A549 (cell line): ENCODE results near the gene MYO18B. TPM values are rescaled to one million over a fixed set of nuclear protein-coding genes. Genes with fewer than 3 reads are reported as not detected.

Source experiments
- ATAC-seq, 2 experiments: fragments of 200-7000 bp in 1 of 2; fragments of >200 bp in 1 of 2; cut with Nextera tagmentation in 1 of 2; cut with Tn5 transposase in 1 of 2; 3 replicates each; pipeline versions ENCODE4 v1.8.0 to v1.9.1; 2018 to 2020; ENCODE audit warnings: mild to moderate bottlenecking in 1 of 2, moderate library complexity in 1 of 2
- CTCF ChIA-PET: fragments of 300-600 bp; sonication (Branson Sonifier 250); formaldehyde crosslinking; extraction: SDS; loops from one replicate; lab custom pipeline; 2021; ENCODE audit warnings: antibody characterized with exemption, inconsistent platforms; lab: Yijun Ruan, JAX
- POLR2A ChIA-PET: fragments of 350-600 bp; formaldehyde crosslinking; extraction: SDS; loops from one replicate; lab custom pipeline; 2021; ENCODE audit warnings: antibody characterized with exemption, inconsistent platforms; lab: Yijun Ruan, JAX
- DNase-seq, 2 experiments: peaks; one replicate each; pipeline versions ENCODE4 v3.0.0 to v3.0.0-alpha.2; 2011 to 2016; ENCODE audit warnings: low read depth in 1 of 2, low spot score in 1 of 2
- FAIRE-seq: peaks from 2 replicates; lab custom pipeline; 2011; peaks lifted over from hg19 to GRCh38; lab: Jason Lieb, UNC
- H3K27ac ChIP-seq, 2 experiments: fragments of >200 bp; sonication (Bioruptor Twin); formaldehyde crosslinking; 3 replicates each; pipeline ENCODE4 v1.5.1; 2016 to 2017
- H3K4me1 ChIP-seq: fragments of >200 bp; sonication (Bioruptor Twin); formaldehyde crosslinking; 3 replicates; pipeline ENCODE4 v1.6.1; 2016
- H3K4me2 ChIP-seq: fragments of >200 bp; sonication (Bioruptor Twin); formaldehyde crosslinking; 3 replicates; pipeline ENCODE4 v1.6.1; 2016
- H3K4me3 ChIP-seq: fragments of >200 bp; sonication (Bioruptor Twin); formaldehyde crosslinking; 3 replicates; pipeline ENCODE4 v1.5.1; 2016
- H3K9me3 ChIP-seq: fragments of >200 bp; sonication (Bioruptor Twin); formaldehyde crosslinking; 3 replicates; pipeline ENCODE4 v1.6.1; 2016
- BHLHE40 ChIP-seq: IDR thresholded peaks from 2 replicates; pipeline ENCODE4 v1.6.1; 2012; ENCODE audit warnings: low read depth, low read length, inconsistent platforms
- CTCF ChIP-seq: fragments of >200 bp; sonication (Bioruptor Twin); formaldehyde crosslinking; IDR thresholded peaks from 3 replicates; pipeline ENCODE4 v1.5.1; 2016
- EHF ChIP-seq: fragments of 250-450 bp; sonication (Bioruptor Pico); IDR thresholded peaks from 2 replicates; pipeline ENCODE4 v1.5.0; 2020; ENCODE audit warnings: mild to moderate bottlenecking
- FOSB ChIP-seq: fragments of 250-450 bp; sonication (Bioruptor Pico); IDR thresholded peaks from 2 replicates; pipeline ENCODE4 v1.5.0; 2020; ENCODE audit warnings: mild to moderate bottlenecking, moderate library complexity
- FOSL2 ChIP-seq, 2 experiments: fragments of 450-650 bp in 1 of 2; fragments of >200 bp in 1 of 2; sonication (Bioruptor Twin) in 1 of 2; formaldehyde crosslinking; IDR thresholded peaks; 2 replicates each; pipeline versions ENCODE4 v1.5.0 to v1.6.1; 2016 to 2020; ENCODE audit warnings: mild to moderate bottlenecking in 1 of 2, moderate library complexity in 1 of 2
- FOXS1 ChIP-seq: fragments of 250-450 bp; sonication (Bioruptor Pico); IDR thresholded peaks from 2 replicates; pipeline ENCODE4 v1.5.0; 2020; ENCODE audit warnings: mild to moderate bottlenecking, moderate library complexity
- GATA3 ChIP-seq: IDR thresholded peaks from 2 replicates; pipeline ENCODE4 v1.6.1; 2012; ENCODE audit warnings: borderline replicate concordance
- HES2 ChIP-seq: fragments of >200 bp; sonication (Bioruptor Twin); formaldehyde crosslinking; IDR thresholded peaks from 2 replicates; pipeline ENCODE4 v1.6.1; 2016
- HEYL ChIP-seq: fragments of 250-450 bp; sonication (Bioruptor Pico); IDR thresholded peaks from 2 replicates; pipeline ENCODE4 v1.8.0; 2021; ENCODE audit warnings: mild to moderate bottlenecking, moderate library complexity
- JUNB ChIP-seq: fragments of >200 bp; sonication (Bioruptor Twin); formaldehyde crosslinking; IDR thresholded peaks from 2 replicates; pipeline ENCODE4 v1.6.1; 2016
- KDM5A ChIP-seq: fragments of 200-600 bp; sonication (generic); IDR thresholded peaks from 2 replicates; pipeline ENCODE4 v1.6.1; 2016; ENCODE audit warnings: antibody characterized with exemption, mild to moderate bottlenecking
- MAX ChIP-seq: IDR thresholded peaks from 2 replicates; pipeline ENCODE4 v1.6.1; 2012
- MYC ChIP-seq: IDR thresholded peaks from 2 replicates; pipeline ENCODE4 v1.6.1; 2012; ENCODE audit warnings: mild to moderate bottlenecking, inconsistent platforms, low read length, improper control_type of control experiment, borderline replicate concordance
- NPAS2 ChIP-seq: fragments of 250-450 bp; sonication (Bioruptor Pico); IDR thresholded peaks from 2 replicates; pipeline ENCODE4 v1.8.0; 2022; ENCODE audit warnings: mild to moderate bottlenecking, moderate library complexity, borderline replicate concordance
- PBX3 ChIP-seq: IDR thresholded peaks from 2 replicates; pipeline ENCODE4 v1.6.1; 2012
- POLR2A ChIP-seq: IDR thresholded peaks from 2 replicates; pipeline ENCODE4 v1.6.1; 2012; ENCODE audit warnings: mild to moderate bottlenecking, low read length
- RARB ChIP-seq: fragments of 250-450 bp; sonication (Bioruptor Pico); IDR thresholded peaks from 2 replicates; pipeline ENCODE4 v1.8.0; 2021; ENCODE audit warnings: mild to moderate bottlenecking, moderate library complexity
- RCOR1 ChIP-seq: fragments of 150-350 bp; IDR thresholded peaks from 2 replicates; pipeline ENCODE4 v1.6.1; 2014; ENCODE audit warnings: antibody characterized with exemption, low read length, low read depth
- REST ChIP-seq: fragments of 200-600 bp; sonication (generic); IDR thresholded peaks from 2 replicates; pipeline ENCODE4 v1.6.1; 2016; ENCODE audit warnings: antibody characterized with exemption, mild to moderate bottlenecking, moderate library complexity
- RNF2 ChIP-seq: fragments of 200-600 bp; sonication (generic); IDR thresholded peaks from 2 replicates; pipeline ENCODE4 v1.6.1; 2016; ENCODE audit warnings: low read depth, mild to moderate bottlenecking, antibody characterized with exemption, moderate library complexity, borderline replicate concordance
- ZNF302 ChIP-seq: fragments of 250-450 bp; sonication (Bioruptor Pico); IDR thresholded peaks from 2 replicates; pipeline ENCODE4 v1.9.0; 2021; ENCODE audit warnings: inconsistent platforms, mild to moderate bottlenecking, moderate library complexity
- WGBS: methylation state at CpG from one replicate; pipeline ENCODE4 v1.1.6; 2017; ENCODE audit errors: missing lambda C conversion rate; 5-methylcytosine and 5-hydroxymethylcytosine counted together
- polyA plus RNA-seq, 4 experiments: library from polyadenylated mRNA; depleted of rRNA in 3 of 4; stranded (reverse); fragments of >200 nt; fragmentation: RNase III in 1 of 4; extraction: RNeasy Plus Mini Kit Qiagen cat#74134 plus additional on column Dnase treatment in 1 of 4; gene quantifications; 2 replicates in 3 of 4; 3 replicates in 1 of 4; pipeline ENCODE4 v1.2.3, GENCODE V29; 2011 to 2017
- TF ChIP-seq, protein P1 (sequence below): fragments of 150-350 bp; IDR thresholded peaks from 2 replicates; pipeline ENCODE4 v1.6.1; 2014; ENCODE audit warnings: low read depth, mild to moderate bottlenecking, low read length

Gene MYO18B
- polyA plus RNA-seq, 2 of the 4 experiments (the other 2 are of a cell fraction): 0.01 TPM

DNA sequence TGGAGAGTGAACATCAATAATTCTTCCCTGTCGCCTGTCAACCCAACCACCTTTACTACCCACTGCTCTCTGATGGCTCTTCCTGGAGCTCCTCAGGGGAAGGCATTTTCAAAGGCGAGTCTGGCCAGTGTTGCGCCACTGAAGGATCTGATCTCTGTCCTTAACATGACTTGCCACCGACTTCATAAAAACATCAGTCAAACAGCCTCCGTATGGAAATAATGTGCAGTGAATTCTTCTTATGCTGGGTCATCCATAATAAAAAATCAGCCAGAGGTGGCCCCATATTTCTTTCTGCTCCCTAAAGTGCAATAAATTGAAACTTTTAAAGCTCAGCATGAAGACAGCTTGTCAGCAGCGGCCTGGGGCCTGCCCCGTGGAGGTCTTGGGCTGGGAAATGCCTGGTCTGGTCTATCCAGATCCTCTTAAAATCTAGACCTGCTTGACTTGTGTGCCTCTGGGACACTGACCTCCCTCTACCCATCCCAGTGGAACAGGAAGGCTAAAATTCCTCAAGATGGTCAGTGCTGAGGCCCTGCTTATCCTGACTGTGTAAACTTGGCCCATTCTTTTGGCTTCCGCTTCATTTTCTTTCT is 199.5 kb downstream of the MYO18B start:
- no peak for DNase-seq
- no peak for ATAC-seq
- H3K4me3 ChIP-seq: no peak overlapping the region
- H3K4me2 ChIP-seq: no peak overlapping the region
- H3K4me1 ChIP-seq: no peaks in the 10 kb centered on the region
- ChIA-PET CTCF (no interaction called here), POLR2A (no interaction called here)
- WGBS: 34% methylated on average over 8 of the region's 8 CpGs
- H3K9me3 ChIP-seq: no peaks in the 10 kb centered on the region
- no peak for FAIRE-seq
- H3K27ac ChIP-seq: no peak overlapping the region
- TF ChIP-seq NPAS2 (no peak), RCOR1 (no peak), ZNF302 (CRISPR knock-in tag) (no peak), EHF (CRISPR knock-in tag) (no peak), BHLHE40 (no peak), HES2 (no peak)

DNA sequence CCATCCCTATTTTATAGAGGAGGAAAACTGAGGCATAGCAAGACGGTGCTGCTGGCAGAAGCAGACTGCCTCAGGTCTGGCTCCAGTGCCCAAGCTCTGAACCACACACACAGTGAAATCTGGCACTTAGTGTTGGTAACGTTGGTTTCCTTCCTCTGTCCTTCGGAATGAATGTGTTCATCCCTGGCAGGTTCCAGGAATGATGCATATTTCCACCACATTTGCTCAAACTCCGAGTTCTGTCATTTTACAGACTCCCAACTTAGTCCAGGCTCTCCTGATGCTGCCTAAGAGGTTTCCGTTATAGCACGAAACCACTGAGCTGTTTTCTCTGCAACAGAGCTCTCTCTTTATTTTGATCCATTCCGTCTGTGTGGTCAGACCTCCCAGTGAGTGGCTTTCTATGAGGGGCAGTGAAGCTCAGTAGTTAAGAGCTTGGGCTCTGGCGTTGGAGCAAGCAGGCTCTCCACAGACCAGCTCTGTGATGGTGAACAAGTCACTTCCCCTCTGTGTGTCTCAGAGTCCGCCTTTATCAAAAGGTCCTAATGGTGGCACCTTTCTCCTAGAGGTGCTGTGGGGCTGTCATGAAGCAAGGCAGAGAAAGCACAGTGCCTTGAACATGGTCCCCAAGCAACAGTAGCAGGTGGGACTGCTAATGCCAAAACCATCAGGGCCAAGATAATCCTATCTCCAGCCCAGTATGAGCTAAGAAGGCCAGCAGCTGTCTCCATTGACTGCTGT is 200.3 kb downstream of the MYO18B start:
- FAIRE-seq (no peak), DNase-seq (no peak), ATAC-seq (no peak)
- CTCF ChIA-PET: no interaction called here
- H3K4me2 ChIP-seq: no peak overlapping the region
- no peak overlapping the region for H3K4me3 ChIP-seq
- no peaks in the 10 kb centered on the region for H3K9me3 ChIP-seq
- H3K4me1 ChIP-seq: no peaks in the 10 kb centered on the region
- no peak for TF ChIP-seq FOSB (CRISPR knock-in tag)
- no peak for TF ChIP-seq FOXS1 (CRISPR knock-in tag)
- TF ChIP-seq MAX: no peak
- no peak for TF ChIP-seq RNF2
- TF ChIP-seq, protein P1, sequence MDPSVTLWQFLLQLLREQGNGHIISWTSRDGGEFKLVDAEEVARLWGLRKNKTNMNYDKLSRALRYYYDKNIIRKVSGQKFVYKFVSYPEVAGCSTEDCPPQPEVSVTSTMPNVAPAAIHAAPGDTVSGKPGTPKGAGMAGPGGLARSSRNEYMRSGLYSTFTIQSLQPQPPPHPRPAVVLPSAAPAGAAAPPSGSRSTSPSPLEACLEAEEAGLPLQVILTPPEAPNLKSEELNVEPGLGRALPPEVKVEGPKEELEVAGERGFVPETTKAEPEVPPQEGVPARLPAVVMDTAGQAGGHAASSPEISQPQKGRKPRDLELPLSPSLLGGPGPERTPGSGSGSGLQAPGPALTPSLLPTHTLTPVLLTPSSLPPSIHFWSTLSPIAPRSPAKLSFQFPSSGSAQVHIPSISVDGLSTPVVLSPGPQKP: no peak
- no peak for TF ChIP-seq FOSL2 (IDR thresholded peaks at IDR 0.05)
- TF ChIP-seq FOSL2 (CRISPR knock-in tag; IDR thresholded peaks at IDR 0.05): no peak
- no peak for TF ChIP-seq RARB
- TF ChIP-seq KDM5A: no peak
- TF ChIP-seq HEYL (CRISPR knock-in tag): no peak
- TF ChIP-seq MYC: no peak
- no peak for TF ChIP-seq GATA3
- TF ChIP-seq PBX3: no peak
- no peak for TF ChIP-seq HES2
- no peak for TF ChIP-seq EHF (CRISPR knock-in tag)
- no peak for TF ChIP-seq CTCF
- no peak for TF ChIP-seq REST
- no peak for TF ChIP-seq POLR2A
- TF ChIP-seq JUNB: no peak
- TF ChIP-seq, all 56 proteins: peak for 0
- POLR2A ChIA-PET: no interaction called here
- no peak overlapping the region for H3K27ac ChIP-seq
- 39% methylated on average over 7 of the region's 9 CpGs for WGBS
